Measurements from ENCODE around the gene PHACTR3.

The PHACTR3 gene

DNA sequence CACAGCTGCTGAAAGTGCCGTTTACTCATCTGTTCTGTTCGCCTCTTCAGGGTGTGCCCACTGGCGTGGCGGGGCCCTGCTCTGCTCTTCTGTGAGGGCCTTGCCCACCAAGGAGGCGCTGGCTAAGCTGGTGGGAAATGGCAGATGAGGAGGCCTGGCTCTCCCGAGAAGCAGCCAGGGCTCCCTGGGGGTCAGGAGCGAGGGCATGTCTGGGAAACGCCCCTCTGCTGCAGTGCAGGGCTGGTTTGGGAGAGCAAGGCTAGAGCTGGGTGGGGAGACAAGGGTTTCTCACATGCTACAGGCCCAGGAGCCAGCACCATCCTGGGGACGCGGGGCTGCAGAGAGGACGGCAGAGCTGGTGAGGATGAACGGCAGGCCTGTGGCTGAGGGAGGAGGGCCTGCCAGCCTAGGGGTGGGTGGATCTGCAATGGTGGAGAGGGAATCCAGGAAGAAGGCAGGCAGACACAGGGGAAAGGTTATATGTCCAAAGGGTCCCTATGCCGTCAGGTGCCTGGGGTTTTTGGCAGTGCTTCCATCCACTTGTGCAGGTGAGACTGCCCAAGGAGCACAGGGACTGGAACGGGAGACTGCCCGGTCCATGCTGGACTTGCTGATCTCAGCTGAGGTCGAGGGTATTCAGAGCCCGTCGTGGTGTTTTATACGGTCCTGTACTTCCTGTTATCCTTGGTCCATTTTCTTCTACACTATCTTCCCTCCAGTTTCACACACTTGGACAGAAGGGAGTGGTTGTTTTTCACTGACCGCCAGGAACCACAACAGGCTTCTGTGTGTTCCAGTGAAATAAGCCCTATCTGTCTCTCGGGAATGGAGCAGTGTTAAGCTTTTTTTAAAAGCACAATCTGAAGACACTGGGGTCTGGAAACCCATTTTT lies 209.9 kb downstream of the PHACTR3 start:
- H3K4me3 ChIP-seq (ENCODE audit: low read depth, low read length), result no peak overlapping the region
- no peak for DNase-seq (ENCODE audit: low read depth)

DNA sequence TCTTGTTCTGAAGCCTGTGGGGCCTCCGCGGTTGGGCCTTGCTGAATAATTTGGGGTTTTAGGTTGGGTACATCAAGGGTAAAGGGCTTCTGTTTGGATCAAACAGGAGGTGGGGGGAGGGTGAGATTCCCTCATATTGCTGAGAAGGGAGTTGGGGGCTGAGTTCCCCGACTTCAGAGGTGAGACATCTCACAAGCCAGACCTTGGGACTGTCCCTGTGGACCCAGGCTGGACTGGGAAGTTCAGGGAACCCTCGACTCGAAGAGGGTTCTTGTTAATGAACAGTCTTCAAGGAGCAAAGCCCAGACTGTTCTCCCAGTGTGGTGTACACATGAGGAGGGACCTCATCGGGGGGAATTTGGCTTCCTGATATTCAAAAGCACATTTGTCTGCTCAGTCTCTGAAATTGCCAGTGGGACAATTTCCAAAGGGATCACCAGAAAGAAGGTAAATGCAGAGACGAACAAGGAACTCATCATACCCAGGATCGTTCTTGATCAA lies 210.6 kb downstream of the PHACTR3 start:
- no peak overlapping the region for H3K4me3 ChIP-seq (ENCODE audit: low read depth, low read length)
- DNase-seq (ENCODE audit: low read depth), result no peak

DNA sequence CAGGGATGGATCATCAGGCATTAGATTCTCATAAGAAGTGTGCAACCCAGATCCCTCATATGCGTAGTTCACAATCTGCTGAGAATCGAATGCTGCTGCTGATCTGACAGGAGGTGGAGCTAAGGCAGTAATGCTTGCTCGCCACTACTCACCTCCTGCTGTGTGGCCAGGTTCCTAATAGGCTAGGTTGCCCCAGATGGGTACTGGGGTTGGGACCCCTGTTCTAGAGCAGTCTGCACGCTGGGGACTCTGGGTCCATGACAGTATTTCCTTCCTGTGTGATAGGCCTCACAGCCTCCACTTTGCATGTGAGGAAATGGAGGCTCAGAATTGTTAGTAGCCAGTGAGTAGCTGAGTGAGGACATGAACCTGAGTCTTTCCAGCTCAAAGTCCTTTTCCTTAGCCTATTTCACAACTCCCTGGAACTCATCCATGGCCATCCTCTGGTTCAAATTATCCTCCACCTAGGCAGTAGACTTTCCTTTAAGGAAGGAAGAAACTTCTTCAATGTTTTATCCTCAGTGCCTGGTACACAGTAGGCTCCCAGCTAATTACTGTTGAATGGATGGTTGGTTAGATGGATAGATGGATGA lies 211.9 kb downstream of the PHACTR3 start:
- no peak overlapping the region for H3K4me3 ChIP-seq (ENCODE audit: low read depth, low read length)
- no peak for DNase-seq (ENCODE audit: low read depth)

DNA sequence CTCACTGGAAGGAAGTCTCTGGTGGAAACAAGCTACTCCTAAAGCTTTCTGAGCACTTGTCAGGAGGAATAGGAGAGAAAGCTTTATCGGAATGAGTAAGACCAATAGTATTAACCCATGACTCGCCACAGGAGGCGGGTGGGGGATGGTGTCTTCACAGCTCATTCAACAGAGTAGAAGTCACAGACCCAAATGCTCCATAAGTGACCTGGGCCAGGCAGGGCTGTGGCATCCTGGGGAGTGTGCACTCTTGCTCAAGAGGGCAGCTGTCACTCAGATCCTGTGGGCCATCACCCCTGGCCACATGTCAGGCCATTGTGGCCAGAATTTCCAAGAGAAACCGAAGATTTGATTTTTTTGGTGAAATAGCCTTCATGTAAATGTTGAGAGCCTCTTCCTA lies 213.1 kb downstream of the PHACTR3 start:
- no peak for DNase-seq (ENCODE audit: low read depth)
- no peak overlapping the region for H3K4me3 ChIP-seq (ENCODE audit: low read depth, low read length)

DNA sequence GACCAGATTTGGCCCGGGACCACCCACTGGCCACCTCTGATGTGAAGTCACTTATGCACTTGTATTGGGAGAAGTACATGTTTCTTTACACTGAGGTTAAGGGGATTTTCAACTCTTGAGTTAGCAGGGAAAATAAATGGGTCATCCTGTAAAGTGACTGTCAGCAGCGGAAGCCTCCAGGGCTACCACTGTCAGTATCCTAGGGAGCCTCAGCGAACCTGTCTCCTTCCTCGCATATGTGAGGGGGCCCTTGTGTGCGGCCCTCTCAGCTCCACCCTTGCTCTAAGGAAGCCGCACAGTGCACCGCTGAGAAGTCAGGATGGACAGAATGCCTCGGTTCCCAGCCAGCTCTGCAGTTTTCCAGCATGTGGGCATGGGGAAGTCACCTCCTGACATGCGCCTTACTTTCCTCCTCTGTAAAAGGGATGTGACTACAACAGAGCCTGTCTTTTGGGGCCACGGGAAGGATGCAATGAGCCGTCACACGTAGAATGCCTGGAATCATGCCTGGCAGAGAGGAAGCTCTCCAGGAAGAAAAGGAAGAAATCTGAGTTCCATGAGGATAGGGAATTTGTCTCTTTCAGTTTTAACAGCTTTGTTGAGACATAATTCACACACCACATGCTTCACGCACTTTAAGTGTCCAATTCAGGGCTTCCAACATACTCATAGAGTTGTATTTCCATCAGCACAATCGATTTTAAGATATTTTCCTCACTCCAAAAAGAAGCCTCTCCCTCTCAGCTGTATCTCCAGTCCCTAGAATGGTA lies 213.7 kb downstream of the PHACTR3 start:
- no peak for DNase-seq (ENCODE audit: low read depth)
- H3K4me3 ChIP-seq (ENCODE audit: low read depth, low read length), result no peak overlapping the region

DNA sequence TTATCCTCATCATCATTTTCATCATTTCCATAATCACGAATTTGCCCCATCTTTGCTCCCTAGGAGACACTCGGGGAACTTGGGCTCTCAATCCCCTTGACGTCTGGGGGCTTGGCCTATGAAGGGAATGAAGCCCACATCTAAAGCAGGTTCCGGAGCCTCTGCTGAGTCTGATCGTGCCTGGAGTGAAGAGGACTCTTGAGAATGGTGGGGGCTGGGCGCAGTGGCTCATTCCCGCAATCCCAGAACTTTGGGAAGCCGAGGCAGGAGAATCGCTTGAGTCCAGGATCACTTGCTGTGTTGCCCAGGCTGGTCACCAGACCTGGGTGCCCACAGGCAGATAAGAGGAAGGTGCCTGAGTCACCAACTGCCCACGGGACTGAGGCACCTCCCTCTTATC lies 214.6 kb downstream of the PHACTR3 start:
- no peak for DNase-seq (ENCODE audit: low read depth)
- H3K4me3 ChIP-seq (ENCODE audit: low read depth, low read length), result no peak overlapping the region

DNA sequence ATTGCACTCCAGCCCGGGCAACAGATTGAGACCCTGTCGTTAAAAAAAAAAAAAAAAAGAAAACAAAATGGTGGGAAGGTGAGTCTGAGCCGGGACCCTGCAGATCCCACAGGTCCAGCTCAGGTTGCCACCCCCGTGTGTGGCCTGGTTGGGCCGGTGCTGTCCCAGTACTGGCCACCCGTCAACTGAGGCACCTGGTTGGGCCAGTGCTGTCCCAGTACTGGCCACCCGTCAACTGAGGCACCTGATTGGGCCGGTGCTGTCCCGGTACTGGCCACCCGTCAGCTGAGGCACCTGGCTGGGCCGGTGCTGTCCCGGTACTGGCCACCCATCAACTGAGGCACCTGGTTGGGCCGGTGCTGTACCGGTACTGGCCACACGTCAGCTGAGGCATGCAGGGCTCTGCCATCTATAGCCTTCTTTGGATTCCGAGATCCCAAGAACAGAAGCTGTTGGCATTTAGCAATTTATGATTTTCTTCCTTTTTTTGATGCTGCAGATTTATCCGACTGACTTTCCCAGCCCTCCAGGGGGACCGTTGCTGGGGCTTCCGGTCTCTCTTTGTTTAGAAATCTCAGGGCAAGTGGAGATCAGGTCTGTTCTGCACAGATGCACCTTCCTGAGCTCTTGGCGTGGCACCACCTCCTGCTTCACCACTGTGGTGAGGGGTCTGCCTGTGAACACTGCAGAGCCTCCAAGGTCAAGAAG lies 215.3 kb downstream of the PHACTR3 start:
- no peak for DNase-seq (ENCODE audit: low read depth)

DNA sequence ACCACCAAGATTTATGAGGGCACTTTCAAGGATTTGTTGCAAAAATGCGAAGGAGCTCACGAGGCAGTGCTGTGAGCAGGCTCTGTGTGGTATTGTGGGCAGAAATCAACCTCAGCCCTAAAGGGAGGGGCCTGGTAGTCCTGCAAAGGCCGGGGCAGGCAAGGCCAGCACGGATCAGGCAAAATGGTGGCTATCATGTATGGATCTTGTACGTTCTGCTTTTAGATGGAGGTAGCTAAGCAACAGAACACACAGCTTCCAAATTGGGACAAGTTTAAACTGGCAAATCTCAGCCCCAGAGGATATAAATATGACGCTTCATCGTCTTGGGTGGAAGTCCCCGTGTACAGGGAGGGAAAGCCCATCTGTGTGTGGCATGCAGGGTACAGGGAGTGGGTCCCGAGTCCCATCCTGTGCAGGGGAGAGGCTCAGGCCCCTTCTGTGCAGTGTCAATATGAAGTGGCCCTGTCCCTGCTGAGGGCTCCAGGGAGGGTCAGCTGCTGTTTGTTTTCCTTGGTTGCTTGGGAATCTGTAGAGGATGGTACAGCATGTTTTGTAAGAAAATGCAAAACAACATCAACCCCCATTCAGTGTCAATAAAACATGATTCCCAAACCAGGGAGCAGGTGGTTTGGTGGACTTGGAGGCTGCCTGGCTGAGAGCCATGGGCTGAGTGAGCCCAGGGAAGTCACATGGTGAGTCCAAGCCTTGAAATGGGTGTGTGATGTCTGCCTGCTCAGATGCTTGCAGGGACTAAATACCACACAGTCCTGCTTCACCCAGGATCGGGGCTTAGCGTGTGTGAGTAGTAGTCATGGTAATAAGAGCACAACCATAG lies 216.1 kb downstream of the PHACTR3 start:
- DNase-seq (ENCODE audit: low read depth), result peak; percentile 14
- H3K4me3 ChIP-seq (ENCODE audit: low read depth, low read length), result no peak overlapping the region

More for the DNA sequence above, 215.3 kb downstream of the PHACTR3 start:
- no peak overlapping the region for H3K4me3 ChIP-seq (ENCODE audit: low read depth, low read length)

DNA sequence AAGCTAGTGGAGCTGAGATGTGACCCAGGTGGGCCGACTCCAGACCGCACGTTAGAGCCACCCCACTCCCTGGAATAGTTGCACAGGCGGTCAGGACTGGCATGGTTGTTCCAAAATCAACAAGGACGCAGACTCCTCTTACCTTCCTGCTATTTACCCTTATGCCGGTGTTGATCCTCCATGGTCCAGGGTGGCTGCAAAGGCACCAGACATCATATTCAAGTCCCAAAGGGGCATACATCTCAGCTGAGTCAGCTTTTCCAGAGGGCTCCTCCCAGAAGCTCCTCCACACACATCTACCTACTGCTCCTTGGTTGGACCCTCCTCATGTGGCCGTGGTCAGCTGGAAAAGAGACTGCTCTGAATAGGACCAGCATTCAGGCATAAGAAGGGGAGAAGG lies 216.9 kb downstream of the PHACTR3 start:
- H3K4me3 ChIP-seq (ENCODE audit: low read depth, low read length), result no peak overlapping the region
- DNase-seq (ENCODE audit: low read depth), result no peak

DNA sequence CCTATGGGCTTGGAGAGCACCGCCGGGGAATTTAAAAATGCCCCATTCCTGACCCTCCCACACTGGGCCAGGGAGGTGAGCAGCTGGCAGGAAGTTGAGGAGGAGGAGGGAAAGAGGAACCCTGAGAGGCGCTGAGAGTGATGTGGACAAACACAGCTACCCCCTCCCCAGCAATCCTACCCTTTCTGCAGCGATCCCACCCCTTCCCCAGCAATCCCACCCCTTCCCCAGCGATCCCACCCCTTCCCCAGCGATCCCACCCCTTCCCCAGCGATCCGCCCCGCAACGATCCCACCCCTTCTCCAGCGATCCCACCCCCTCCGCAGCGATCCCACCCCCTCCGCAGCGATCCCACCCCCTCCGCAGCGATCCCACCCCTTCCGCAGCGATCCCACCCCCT lies 217.4 kb downstream of the PHACTR3 start:
- DNase-seq (ENCODE audit: low read depth), result no peak
- H3K4me3 ChIP-seq (ENCODE audit: low read depth, low read length), result no peak overlapping the region

DNA sequence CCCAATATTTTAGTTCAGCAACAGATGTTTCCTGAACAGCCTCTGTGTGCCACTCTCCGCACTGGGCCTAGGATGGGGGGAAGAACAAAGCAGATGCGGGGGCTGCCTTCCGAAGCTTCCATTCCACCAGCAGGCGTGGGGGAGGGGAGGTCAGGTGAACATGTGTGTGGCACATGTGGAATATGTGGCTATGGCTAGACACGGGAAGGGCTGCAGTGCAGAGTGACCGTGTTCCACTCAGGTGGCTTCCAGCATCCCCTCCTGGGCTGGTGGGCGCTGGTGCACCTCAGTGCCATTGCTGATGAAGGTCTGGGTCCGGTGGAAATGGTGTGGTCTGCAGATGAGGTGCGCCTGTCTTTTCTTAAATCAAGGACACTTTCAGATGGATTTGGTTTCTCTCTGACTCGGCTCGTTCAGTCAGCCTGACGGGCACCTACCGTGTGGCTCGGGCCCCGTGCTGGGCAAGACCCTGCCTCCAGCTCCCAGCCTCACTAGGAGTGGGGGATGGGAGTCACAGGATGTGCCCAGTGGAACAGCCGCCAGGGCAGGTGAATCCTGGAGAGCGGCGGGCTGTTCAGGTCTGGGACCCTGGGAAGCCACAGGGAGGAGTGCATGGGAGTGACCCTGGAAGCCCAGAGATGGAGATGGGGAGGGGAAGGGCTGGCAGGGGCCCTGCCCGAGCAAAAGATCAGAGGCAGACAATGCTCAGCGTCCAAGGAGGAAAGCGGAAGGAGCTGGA lies 218.1 kb downstream of the PHACTR3 start:
- no peak overlapping the region for H3K4me3 ChIP-seq (ENCODE audit: low read depth, low read length)
- DNase-seq (ENCODE audit: low read depth), result no peak

DNA sequence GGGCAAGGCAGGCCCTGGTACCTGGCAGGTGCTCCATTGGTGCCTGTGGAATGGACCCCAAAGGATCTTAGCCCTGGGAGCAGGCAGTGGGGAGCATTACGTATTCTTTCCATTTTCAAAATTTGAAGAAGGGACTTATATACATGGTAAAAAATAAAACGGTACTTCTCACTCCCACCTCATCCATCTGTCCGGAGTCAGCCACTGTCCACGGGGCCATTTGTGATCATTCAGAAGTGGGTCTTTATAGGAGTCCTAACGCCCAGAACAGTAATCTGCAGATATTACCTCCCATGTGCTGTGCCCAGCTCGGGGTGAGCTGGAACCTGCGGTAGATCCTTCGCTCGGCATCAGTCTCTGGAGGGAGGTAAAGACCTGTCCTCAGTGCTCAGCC lies 218.7 kb downstream of the PHACTR3 start:
- H3K4me3 ChIP-seq (ENCODE audit: low read depth, low read length), result no peak overlapping the region
- DNase-seq (ENCODE audit: low read depth), result no peak

DNA sequence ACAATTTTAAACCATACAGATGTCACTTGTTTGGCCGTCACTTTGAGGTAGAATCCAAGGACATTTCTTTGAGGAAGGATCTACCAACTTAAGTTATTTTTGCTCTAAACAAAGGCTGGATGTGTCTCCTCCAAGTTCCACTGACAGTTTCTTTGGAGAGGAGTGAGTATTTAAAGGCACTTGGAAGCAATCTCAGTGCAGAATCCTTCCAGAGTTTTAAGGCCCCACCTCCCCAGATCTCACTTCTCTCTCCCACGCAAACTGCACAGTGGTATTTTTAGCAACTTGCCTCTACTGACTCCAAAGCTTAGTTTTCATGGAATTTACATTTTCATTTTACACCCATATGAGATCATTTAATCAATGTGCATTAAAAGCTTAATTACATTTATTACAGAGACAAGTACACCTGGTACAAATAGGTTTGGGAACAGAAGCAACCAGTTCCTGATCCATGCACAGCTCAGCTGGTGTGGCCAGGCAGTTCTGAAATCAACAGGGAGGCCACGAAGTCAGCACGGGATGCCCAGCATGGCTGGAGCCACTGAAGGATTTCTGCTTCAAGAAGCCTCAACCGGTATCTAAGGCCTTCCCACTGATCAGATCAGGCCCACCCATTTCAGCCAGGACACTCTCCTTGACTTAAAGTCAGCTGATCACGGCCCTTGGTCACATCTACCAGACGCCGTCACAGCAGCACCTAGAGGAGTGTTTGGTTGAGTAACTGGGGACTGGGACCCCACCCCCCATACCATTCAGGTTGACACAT lies 219.3 kb downstream of the PHACTR3 start:
- H3K4me3 ChIP-seq (ENCODE audit: low read depth, low read length), result no peak overlapping the region
- no peak for DNase-seq (ENCODE audit: low read depth)

DNA sequence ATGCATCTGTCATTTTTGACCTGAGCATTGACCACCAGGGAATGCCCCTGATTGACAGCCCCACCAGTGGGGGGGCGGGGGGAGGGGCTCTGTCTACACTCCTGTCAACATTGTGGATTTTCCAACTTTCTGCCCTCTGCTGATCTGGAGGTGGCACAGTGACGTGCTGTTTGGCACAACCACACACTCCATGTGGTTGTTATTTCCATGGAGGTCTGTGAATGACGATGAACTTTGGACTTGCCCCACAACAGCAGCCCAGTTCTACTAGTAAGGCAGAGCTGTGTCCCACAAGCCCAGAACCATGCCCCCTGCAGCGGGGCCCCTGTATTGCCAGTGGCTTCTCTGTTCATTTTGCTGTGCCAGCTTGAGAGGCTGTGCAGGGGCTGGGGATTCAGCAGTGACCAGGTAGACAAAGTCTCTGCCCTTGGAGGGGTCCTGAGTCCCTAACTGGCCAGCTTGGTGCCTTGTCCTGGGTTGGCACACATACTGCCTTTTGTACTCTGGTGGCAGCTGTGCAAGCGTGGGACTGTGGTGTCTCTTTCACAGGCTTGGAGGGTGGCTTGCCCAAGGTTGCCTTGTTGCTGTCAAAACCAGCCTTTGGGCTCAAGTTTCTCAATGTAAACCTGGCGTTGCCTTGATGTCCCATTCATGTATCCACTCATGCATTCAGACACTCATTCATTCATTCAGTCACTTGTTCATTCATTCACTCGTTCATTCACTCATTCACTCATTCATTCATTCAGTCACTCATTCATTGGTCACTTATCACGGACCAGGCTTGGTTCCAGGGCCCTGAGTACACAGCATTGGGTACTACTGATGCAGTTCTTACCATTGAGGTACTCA lies 220.6 kb downstream of the PHACTR3 start:
- DNase-seq (ENCODE audit: low read depth), result no peak
- H3K4me3 ChIP-seq (ENCODE audit: low read depth, low read length), result no peak overlapping the region

DNA sequence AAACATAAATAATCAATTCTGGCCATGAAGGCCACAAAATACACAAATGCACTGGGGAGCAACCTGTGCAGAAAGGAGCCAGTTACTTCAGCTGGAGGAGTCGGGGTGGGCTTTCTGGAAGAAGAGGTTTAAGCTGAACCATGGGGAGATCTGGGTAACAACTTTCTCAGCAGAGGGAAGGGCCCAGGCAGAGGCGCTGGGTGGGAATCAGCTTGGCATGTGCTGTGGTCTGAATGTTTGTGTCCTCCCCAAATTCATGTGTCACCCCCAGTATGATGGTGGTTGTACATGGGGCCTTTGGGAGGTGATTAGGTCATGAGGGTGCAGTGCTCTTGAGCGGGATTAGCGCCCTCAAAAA lies 221.2 kb downstream of the PHACTR3 start:
- no peak for DNase-seq (ENCODE audit: low read depth)

DNA sequence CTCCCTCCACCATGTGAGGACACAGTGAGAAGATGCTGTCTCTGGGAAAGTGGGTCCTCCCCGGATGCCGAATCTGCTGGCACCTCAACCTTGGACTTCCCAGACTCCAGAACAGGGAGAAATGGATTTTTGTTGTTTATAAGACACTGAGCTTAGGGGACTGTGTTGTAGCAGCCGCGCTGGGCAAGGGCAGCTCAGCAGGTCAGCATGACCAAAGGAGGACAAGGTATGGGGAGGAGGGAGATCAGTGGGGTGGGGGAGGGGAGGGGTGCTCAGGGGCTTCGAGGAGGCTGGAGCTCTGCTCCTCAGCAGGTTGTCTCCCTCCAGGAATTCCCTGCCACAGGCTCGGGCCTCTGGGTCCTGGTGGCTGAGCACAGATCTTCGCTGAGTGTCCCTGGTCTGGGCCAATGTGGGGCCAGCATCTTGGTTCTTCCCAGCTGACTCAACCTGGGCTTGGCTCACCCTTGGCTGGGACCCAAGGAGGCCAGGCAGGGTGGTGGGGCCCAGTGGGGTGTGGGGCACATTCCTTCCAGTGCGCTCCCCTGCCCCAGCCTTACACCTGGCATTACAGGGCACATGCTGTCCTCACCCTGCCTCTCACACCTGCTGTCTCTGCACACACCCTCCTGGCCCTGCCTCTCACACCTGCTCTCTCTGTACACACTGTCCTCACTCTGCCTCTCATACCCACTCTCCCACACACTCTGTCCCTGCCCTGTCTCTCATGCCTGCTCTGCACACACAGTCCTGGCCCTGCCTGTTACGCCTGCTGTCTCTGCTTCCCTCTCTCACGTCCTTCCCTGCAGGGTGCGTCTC lies 221.8 kb downstream of the PHACTR3 start:
- peak; percentile 25 for DNase-seq (ENCODE audit: low read depth)
- H3K4me3 ChIP-seq (ENCODE audit: low read depth, low read length), result no peak overlapping the region

More for the DNA sequence above, 221.2 kb downstream of the PHACTR3 start:
- no peak overlapping the region for H3K4me3 ChIP-seq (ENCODE audit: low read depth, low read length)
